Gastroesophageal sphincter (tissue), 4 donors: ENCODE results near the gene PAPPA. TPM values are rescaled to one million over a fixed set of nuclear protein-coding genes. Genes with fewer than 3 reads are reported as not detected.

ENCODE experiments used
- ATAC-seq: fragments of 150-250 bp; one replicate; pipeline ENCODE4 v1.9.1; 2016; ENCODE audit warnings: mild to moderate bottlenecking, moderate library complexity
- H3K27ac ChIP-seq, 4 donors: fragments of 200-600 bp; sonication (generic) in 3 of 4; 1 replicate in 3 of 4; 2 replicates in 1 of 4; pipeline ENCODE4 v1.5.1; 2016 to 2019
- H3K27me3 ChIP-seq: fragments of 200-600 bp; sonication (generic); one replicate; pipeline ENCODE4 v1.5.1; 2019
- H3K36me3 ChIP-seq, 2 donors: fragments of 200-600 bp; sonication (generic); one replicate each; pipeline ENCODE4 v1.5.1; 2019; ENCODE audit warnings: control low read depth in 1 of 2
- H3K4me1 ChIP-seq, 3 donors: fragments of 200-600 bp; sonication (generic); 1 replicate in 2 of 3; 2 replicates in 1 of 3; pipeline ENCODE4 v1.5.1; 2016 to 2019; ENCODE audit warnings: control low read depth in 2 of 3
- H3K4me3 ChIP-seq, 2 donors: fragments of 200-600 bp; sonication (generic); one replicate each; pipeline ENCODE4 v1.5.1; 2019; ENCODE audit warnings: mild to moderate bottlenecking in 1 of 2, moderate library complexity in 1 of 2
- H3K9me3 ChIP-seq, 3 donors: fragments of 200-600 bp; sonication (generic); one replicate each; pipeline ENCODE4 v1.5.1; 2017 to 2019; ENCODE audit warnings: control low read depth in 2 of 3
- EP300 ChIP-seq: sonication (generic); formaldehyde crosslinking; IDR thresholded peaks from one replicate; pipeline ENCODE4 v1.6.1; 2017; ENCODE audit warnings: antibody characterized with exemption, mild to moderate bottlenecking
- POLR2A ChIP-seq, 2 donors: fragments of 450-650 bp; IDR thresholded peaks; one replicate each; pipeline ENCODE4 v1.6.1; 2017; ENCODE audit warnings: antibody characterized with exemption in 2 of 2, mild to moderate bottlenecking in 2 of 2, moderate library complexity in 1 of 2
- POLR2AphosphoS5 ChIP-seq: sonication (generic); formaldehyde crosslinking; IDR thresholded peaks from one replicate; pipeline ENCODE4 v1.6.1; 2017; ENCODE audit warnings: antibody characterized with exemption
- whole genome bisulfite sequencing, 2 donors: methylation state at CpG; one replicate each; pipeline ENCODE4 v1.1.5; 2018; ENCODE audit warnings: low coverage in 1 of 2; 5-methylcytosine and 5-hydroxymethylcytosine counted together
- total RNA-seq, 4 donors: library from RNA; depleted of rRNA; stranded (reverse); fragments of >200 nt; gene quantifications; one replicate each; pipeline ENCODE4 v1.1.0, GENCODE V29; 2016
- TF ChIP-seq, protein P1 (sequence below), 4 experiments: fragments of 200-600 bp in 2 of 4; fragments of 450-650 bp in 2 of 4; sonication (generic) in 1 of 4; IDR thresholded peaks; one replicate each; pipeline ENCODE4 v1.5.1; 2017 to 2019; ENCODE audit warnings: antibody characterized with exemption in 4 of 4, mild to moderate bottlenecking in 2 of 4, moderate library complexity in 2 of 4

PAPPA gene
- total RNA-seq, 4 donors from 2014 or later: 1.9 to 5.7 (median 3.2) TPM

DNA sequence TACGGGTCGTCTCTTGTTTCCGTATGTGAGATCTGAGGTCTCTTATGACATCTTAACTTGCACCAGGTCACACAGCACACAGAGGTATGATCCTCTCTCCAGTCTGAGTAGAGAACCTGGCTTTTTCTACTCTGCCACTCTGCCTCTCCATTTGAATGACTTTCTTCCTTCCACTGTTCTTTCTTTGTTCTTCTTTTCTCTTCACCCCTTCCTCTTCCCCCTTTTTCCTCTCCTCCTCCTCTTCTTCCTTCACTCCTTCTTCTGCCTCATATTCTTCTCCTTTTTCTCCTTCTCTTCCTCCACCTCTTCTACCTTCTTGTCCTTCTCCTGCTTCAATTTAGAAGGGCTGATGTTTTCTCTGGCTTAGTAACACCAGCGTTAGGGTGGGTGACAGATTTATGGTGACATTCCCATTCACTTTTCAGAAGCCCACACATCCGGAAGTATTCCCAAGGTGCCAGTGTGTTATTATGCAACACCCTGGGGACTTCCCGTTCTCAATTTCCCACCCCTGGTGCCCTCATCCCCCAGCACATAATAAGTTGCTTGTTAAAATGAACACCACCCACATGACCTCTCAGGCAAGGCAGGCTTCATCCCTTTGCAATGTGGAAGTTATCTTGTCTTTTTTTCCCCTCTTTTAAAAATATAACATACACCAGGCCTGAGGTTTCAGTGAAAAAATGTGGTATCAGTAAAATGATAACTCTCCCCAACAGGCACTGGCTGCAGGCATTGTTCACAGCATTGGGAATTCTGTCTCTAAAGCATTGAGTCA, 122.0 kb downstream of the PAPPA start:
- ATAC-seq: no peak
- no peak for TF ChIP-seq POLR2AphosphoS5
- TF ChIP-seq, protein P1, sequence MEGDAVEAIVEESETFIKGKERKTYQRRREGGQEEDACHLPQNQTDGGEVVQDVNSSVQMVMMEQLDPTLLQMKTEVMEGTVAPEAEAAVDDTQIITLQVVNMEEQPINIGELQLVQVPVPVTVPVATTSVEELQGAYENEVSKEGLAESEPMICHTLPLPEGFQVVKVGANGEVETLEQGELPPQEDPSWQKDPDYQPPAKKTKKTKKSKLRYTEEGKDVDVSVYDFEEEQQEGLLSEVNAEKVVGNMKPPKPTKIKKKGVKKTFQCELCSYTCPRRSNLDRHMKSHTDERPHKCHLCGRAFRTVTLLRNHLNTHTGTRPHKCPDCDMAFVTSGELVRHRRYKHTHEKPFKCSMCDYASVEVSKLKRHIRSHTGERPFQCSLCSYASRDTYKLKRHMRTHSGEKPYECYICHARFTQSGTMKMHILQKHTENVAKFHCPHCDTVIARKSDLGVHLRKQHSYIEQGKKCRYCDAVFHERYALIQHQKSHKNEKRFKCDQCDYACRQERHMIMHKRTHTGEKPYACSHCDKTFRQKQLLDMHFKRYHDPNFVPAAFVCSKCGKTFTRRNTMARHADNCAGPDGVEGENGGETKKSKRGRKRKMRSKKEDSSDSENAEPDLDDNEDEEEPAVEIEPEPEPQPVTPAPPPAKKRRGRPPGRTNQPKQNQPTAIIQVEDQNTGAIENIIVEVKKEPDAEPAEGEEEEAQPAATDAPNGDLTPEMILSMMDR (IDR thresholded peaks at IDR 0.05): no peak
- no peak for TF ChIP-seq EP300
- no peak for TF ChIP-seq POLR2A (IDR thresholded peaks at IDR 0.05)
- Histone ChIP-seq H3K27me3 (no peaks in the 10 kb centered on the region), H3K36me3 (no peaks in the 10 kb centered on the region), H3K27ac (no peak overlapping the region), H3K9me3 (no peaks in the 10 kb centered on the region), H3K4me3 (no peak overlapping the region), H3K4me1 (no peaks in the 10 kb centered on the region)
- 66 to 74% methylated on average over 5 to 6 of the region's 6 CpGs for WGBS, 2 donors

- Histone ChIP-seq H3K27ac (no peak overlapping the region), H3K9me3 (no peaks in the 10 kb centered on the region), H3K36me3 (no peaks in the 10 kb centered on the region), H3K4me1 (no peaks in the 10 kb centered on the region), H3K27me3 (no peaks in the 10 kb centered on the region), H3K4me3 (no peak overlapping the region)
- no peak for TF ChIP-seq POLR2AphosphoS5
- TF ChIP-seq, protein P1 (IDR thresholded peaks at IDR 0.05): no peak
- no peak for TF ChIP-seq EP300
- no peak for TF ChIP-seq POLR2A (IDR thresholded peaks at IDR 0.05)
- no peak for ATAC-seq
Measured at GRCh38 chr9:116276196-116276493, 122.6 kb downstream of the PAPPA start.

- no peak for ATAC-seq
- H3K4me1 ChIP-seq: no peaks in the 10 kb centered on the region
- no peaks in the 10 kb centered on the region for H3K27me3 ChIP-seq
- H3K4me3 ChIP-seq: no peak overlapping the region
- H3K9me3 ChIP-seq: no peaks in the 10 kb centered on the region
- WGBS, 2 donors: 33 to 47% methylated on average over 3 to 7 of the region's 10 CpGs
- H3K27ac ChIP-seq: no peak overlapping the region
- H3K36me3 ChIP-seq: no peaks in the 10 kb centered on the region
- TF ChIP-seq, protein P1 (IDR thresholded peaks at IDR 0.05): no peak
- TF ChIP-seq EP300: no peak
- TF ChIP-seq POLR2A (IDR thresholded peaks at IDR 0.05): no peak
- no peak for TF ChIP-seq POLR2AphosphoS5
Measured at GRCh38 chr9:116276651-116277121, 123.1 kb downstream of the PAPPA start.

- H3K4me1 ChIP-seq: no peaks in the 10 kb centered on the region
- H3K27me3 ChIP-seq: no peaks in the 10 kb centered on the region
- no peak overlapping the region for H3K27ac ChIP-seq
- no peaks in the 10 kb centered on the region for H3K36me3 ChIP-seq
- no peak overlapping the region for H3K4me3 ChIP-seq
- TF ChIP-seq POLR2A (IDR thresholded peaks at IDR 0.05): no peak
- no peak for TF ChIP-seq EP300
- TF ChIP-seq POLR2AphosphoS5: no peak
- TF ChIP-seq, protein P1 (IDR thresholded peaks at IDR 0.05): no peak
- ATAC-seq: no peak
- no peaks in the 10 kb centered on the region for H3K9me3 ChIP-seq
- 60% methylated on average over 1 of the region's 1 CpG; no CpG with 5 or more reads in 1 of the 2 donors for WGBS, 2 donors
Measured at GRCh38 chr9:116278326-116278725, 124.7 kb downstream of the PAPPA start.

- no peak overlapping the region for H3K4me3 ChIP-seq
- no peak for ATAC-seq
- H3K36me3 ChIP-seq: no peaks in the 10 kb centered on the region
- no peaks in the 10 kb centered on the region for H3K4me1 ChIP-seq
- H3K27me3 ChIP-seq: no peaks in the 10 kb centered on the region
- 66 to 85% methylated on average over 7 to 9 of the region's 11 CpGs for WGBS, 2 donors
- TF ChIP-seq EP300 (no peak), POLR2AphosphoS5 (no peak), POLR2A (IDR thresholded peaks at IDR 0.05) (no peak)
- TF ChIP-seq, protein P1 (IDR thresholded peaks at IDR 0.05): no peak
- H3K27ac ChIP-seq: no peak overlapping the region
- H3K9me3 ChIP-seq: no peaks in the 10 kb centered on the region
Measured at GRCh38 chr9:116279230-116279629, 125.6 kb downstream of the PAPPA start.
